Measurements from ENCODE around the gene RNF169.

GRCh38 chr11:74845978-74846517, 97.4 kb downstream of the RNF169 start:
- TF ChIP-seq CTCF (IDR thresholded peaks at IDR 0.05) (no peak), POLR2A (IDR thresholded peaks at IDR 0.05) (no peak)
